Posterior cingulate gyrus (tissue), 11 donors: Measurements from ENCODE around the gene PCNX2.
"Not testable (repeated sequence)": the region's sequence is repeated elsewhere in the genome, so short reads cannot be mapped to it uniquely, and the experiment has no call there.

Experiments used
- DNase-seq, 10 donors: peaks; one replicate each; pipeline versions ENCODE4 v3.0.0 to v3.0.0-alpha.2; 2020 to 2021; ENCODE audit warnings: mixed read lengths in 3 of 10
- intact Hi-C: fragments of 100-400 bp; cut with DNase I; formaldehyde crosslinking; loops from one replicate; pipeline ENCODE4 v1.15.1; 2023

PCNX2 gene

GRCh38 chr1:233081735-233082134 is 213.8 kb downstream of the PCNX2 start:
- DNase-seq = no peak
- intact Hi-C loops = no loop called here

- intact Hi-C loops, DNase-seq: not testable (repeated sequence)
Measured at GRCh38 chr1:233080827-233081226, 214.7 kb downstream of the PCNX2 start.

- intact Hi-C loops = no loop called here
- no peak for DNase-seq
Measured at GRCh38 chr1:233080286-233080685, 215.2 kb downstream of the PCNX2 start.

- DNase-seq = no peak
- intact Hi-C loops = no loop called here
Measured at GRCh38 chr1:233079574-233079973, 216.0 kb downstream of the PCNX2 start.

- intact Hi-C loops = no loop called here
- DNase-seq = no peak
Measured at GRCh38 chr1:233078396-233078795, 217.1 kb downstream of the PCNX2 start.

GRCh38 chr1:233075915-233076295 is 219.6 kb downstream of the PCNX2 start:
- DNase-seq = no peak
- intact Hi-C loops = no loop called here

- no peak for DNase-seq
- intact Hi-C loops = no loop called here
Measured at GRCh38 chr1:233066087-233066486, 229.4 kb downstream of the PCNX2 start.

GRCh38 chr1:233065685-233066084 is 229.8 kb downstream of the PCNX2 start:
- no peak for DNase-seq
- intact Hi-C loops = no loop called here

GRCh38 chr1:233064988-233065387 is 230.5 kb downstream of the PCNX2 start:
- intact Hi-C loops = no loop called here
- DNase-seq = no peak

- no peak for DNase-seq
- intact Hi-C loops = no loop called here
Measured at GRCh38 chr1:233063462-233063861, 232.1 kb downstream of the PCNX2 start.

GRCh38 chr1:233061265-233061664 is 234.3 kb downstream of the PCNX2 start:
- intact Hi-C loops = no loop called here
- DNase-seq = no peak

GRCh38 chr1:233060461-233060994 is 235.0 kb downstream of the PCNX2 start:
- intact Hi-C loops = no loop called here

GRCh38 chr1:233057836-233058235 is 237.7 kb downstream of the PCNX2 start:
- intact Hi-C loops = no loop called here
- no peak for DNase-seq

More at GRCh38 chr1:233060461-233060994, 235.0 kb downstream of the PCNX2 start:
- DNase-seq = no peak

GRCh38 chr1:233055879-233056641 is 239.5 kb downstream of the PCNX2 start:
- no peak for DNase-seq
- intact Hi-C loops = no loop called here

GRCh38 chr1:233045588-233045987 is 249.9 kb downstream of the PCNX2 start:
- intact Hi-C loops = no loop called here
- no peak for DNase-seq

GRCh38 chr1:233042834-233043233 is 252.7 kb downstream of the PCNX2 start:
- intact Hi-C loops = no loop called here
- no peak for DNase-seq

- intact Hi-C loops = no loop called here
Measured at GRCh38 chr1:233040494-233040893, 255.0 kb downstream of the PCNX2 start.

GRCh38 chr1:233038581-233038980 is 256.9 kb downstream of the PCNX2 start:
- intact Hi-C loops = no loop called here
- no peak for DNase-seq

More at GRCh38 chr1:233040494-233040893, 255.0 kb downstream of the PCNX2 start:
- DNase-seq = no peak

GRCh38 chr1:233037843-233038242 is 257.7 kb downstream of the PCNX2 start:
- DNase-seq = no peak

GRCh38 chr1:233034836-233035235 is 260.7 kb downstream of the PCNX2 start:
- no peak for DNase-seq
- intact Hi-C loops = no loop called here

More at GRCh38 chr1:233037843-233038242, 257.7 kb downstream of the PCNX2 start:
- intact Hi-C loops = no loop called here

GRCh38 chr1:233033361-233033760 is 262.2 kb downstream of the PCNX2 start:
- intact Hi-C loops = no loop called here
- no peak for DNase-seq

GRCh38 chr1:233032916-233033315 is 262.6 kb downstream of the PCNX2 start:
- intact Hi-C loops = no loop called here

More at GRCh38 chr1:233032916-233033315, 262.6 kb downstream of the PCNX2 start:
- DNase-seq = no peak
